ENCODE data around the gene GRIP1. TPM values are rescaled to one million over a fixed set of nuclear protein-coding genes. Genes with fewer than 3 reads are reported as not detected.

GRIP1 gene
- total and polyA plus RNA-seq, 2 experiments from 2014 or later: 5.1 to 13.7 TPM

DNA sequence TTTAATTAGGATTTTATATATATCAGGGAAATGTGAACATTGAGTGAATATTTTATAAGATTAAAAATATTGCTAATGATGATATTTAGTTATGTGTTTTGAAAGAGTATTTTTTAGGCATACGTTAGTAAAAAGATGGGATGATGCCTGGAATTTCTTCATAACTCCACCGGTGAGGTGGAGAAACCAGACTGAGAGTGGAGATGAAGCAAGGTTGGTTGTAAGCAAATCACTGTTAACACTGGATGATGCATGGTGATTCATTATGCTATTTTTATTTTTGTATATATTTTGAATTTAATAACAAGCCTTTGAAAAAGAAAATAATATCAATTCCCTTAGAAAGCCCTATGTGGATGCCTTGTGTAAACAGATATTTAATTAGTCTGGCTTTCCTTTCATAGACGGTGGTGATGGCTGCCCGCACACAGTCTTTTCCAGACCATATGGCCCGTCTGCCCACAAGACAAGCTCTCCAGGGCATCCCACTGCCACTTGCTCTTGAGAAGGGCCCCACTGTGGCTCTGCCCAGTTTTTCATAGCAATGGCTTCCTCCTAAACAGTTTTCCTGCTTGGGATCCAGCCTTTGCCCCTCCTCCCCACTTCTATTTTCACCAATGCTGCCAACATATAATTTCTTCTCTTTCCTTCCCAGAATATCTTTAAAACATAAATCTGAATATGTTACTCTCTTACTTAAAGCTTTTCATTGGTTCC is 281.1 kb downstream of the GRIP1 start (continued):
- TF ChIP-seq ZNF462 (CRISPR knock-in tag; IDR thresholded peaks at IDR 0.05) (no peak), CTCF (conservative IDR thresholded peaks at IDR 0.05; ENCODE audit: low read depth in 2 of 2) (no peak)
- TF ChIP-seq, protein P1, sequence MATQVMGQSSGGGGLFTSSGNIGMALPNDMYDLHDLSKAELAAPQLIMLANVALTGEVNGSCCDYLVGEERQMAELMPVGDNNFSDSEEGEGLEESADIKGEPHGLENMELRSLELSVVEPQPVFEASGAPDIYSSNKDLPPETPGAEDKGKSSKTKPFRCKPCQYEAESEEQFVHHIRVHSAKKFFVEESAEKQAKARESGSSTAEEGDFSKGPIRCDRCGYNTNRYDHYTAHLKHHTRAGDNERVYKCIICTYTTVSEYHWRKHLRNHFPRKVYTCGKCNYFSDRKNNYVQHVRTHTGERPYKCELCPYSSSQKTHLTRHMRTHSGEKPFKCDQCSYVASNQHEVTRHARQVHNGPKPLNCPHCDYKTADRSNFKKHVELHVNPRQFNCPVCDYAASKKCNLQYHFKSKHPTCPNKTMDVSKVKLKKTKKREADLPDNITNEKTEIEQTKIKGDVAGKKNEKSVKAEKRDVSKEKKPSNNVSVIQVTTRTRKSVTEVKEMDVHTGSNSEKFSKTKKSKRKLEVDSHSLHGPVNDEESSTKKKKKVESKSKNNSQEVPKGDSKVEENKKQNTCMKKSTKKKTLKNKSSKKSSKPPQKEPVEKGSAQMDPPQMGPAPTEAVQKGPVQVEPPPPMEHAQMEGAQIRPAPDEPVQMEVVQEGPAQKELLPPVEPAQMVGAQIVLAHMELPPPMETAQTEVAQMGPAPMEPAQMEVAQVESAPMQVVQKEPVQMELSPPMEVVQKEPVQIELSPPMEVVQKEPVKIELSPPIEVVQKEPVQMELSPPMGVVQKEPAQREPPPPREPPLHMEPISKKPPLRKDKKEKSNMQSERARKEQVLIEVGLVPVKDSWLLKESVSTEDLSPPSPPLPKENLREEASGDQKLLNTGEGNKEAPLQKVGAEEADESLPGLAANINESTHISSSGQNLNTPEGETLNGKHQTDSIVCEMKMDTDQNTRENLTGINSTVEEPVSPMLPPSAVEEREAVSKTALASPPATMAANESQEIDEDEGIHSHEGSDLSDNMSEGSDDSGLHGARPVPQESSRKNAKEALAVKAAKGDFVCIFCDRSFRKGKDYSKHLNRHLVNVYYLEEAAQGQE (IDR thresholded peaks at IDR 0.05; ENCODE audit: unreplicated experiment): no peak
- TF ChIP-seq, protein P2, sequence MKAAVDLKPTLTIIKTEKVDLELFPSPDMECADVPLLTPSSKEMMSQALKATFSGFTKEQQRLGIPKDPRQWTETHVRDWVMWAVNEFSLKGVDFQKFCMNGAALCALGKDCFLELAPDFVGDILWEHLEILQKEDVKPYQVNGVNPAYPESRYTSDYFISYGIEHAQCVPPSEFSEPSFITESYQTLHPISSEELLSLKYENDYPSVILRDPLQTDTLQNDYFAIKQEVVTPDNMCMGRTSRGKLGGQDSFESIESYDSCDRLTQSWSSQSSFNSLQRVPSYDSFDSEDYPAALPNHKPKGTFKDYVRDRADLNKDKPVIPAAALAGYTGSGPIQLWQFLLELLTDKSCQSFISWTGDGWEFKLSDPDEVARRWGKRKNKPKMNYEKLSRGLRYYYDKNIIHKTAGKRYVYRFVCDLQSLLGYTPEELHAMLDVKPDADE (IDR thresholded peaks at IDR 0.05): no peak
